ENCODE measurements around the gene SNN.

GRCh38 chr16:11719762-11720161, 51.5 kb downstream of the SNN start:
- TF ChIP-seq CTCF (conservative IDR thresholded peaks at IDR 0.05; ENCODE audit: low read depth, low read length) (no peak), EZH2 (IDR thresholded peaks at IDR 0.05; ENCODE audit: borderline replicate concordance, low read depth, low read length, poor library complexity, severe bottlenecking) (no peak)

All from A673 (cell line).